WTC11 (cell line): ENCODE measurements around the gene PCGF3.

Experiments used
- CREB1 ChIP-seq: sonication (generic); formaldehyde crosslinking; IDR thresholded peaks from 2 replicates; pipeline ENCODE4 v1.8.0; 2023; ENCODE audit warnings: mild to moderate bottlenecking, missing genetic modification reagents
- CTCF ChIP-seq: fragments of 200-600 bp; IDR thresholded peaks from 2 replicates; pipeline ENCODE4 v1.8.0; 2022; ENCODE audit warnings: antibody characterized with exemption
- FOXK1 ChIP-seq: sonication (generic); formaldehyde crosslinking; IDR thresholded peaks from 2 replicates; pipeline ENCODE4 v1.8.0; 2022; ENCODE audit warnings: mild to moderate bottlenecking, moderate library complexity, missing genetic modification reagents
- GABPB1 ChIP-seq: sonication (generic); formaldehyde crosslinking; IDR thresholded peaks from 2 replicates; pipeline ENCODE4 v1.8.1; 2023; ENCODE audit warnings: mild to moderate bottlenecking, missing genetic modification reagents
- MAX ChIP-seq: sonication (generic); formaldehyde crosslinking; IDR thresholded peaks from 2 replicates; pipeline ENCODE4 v1.8.0; 2022; ENCODE audit warnings: mild to moderate bottlenecking, missing genetic modification reagents
- NR1H2 ChIP-seq: sonication (generic); formaldehyde crosslinking; IDR thresholded peaks from 2 replicates; pipeline ENCODE4 v1.9.0; 2021; ENCODE audit warnings: mild to moderate bottlenecking, moderate library complexity, missing genetic modification reagents
- OVOL2 ChIP-seq: fragments of 250-450 bp; sonication (Bioruptor Pico); IDR thresholded peaks from 2 replicates; pipeline ENCODE4 v1.9.0; 2021; ENCODE audit warnings: mild to moderate bottlenecking, borderline replicate concordance
- RORB ChIP-seq: fragments of 250-450 bp; sonication (Bioruptor Pico); IDR thresholded peaks from 2 replicates; pipeline ENCODE4 v1.9.0; 2021; ENCODE audit warnings: mild to moderate bottlenecking
- SP1 ChIP-seq: sonication (generic); formaldehyde crosslinking; conservative IDR thresholded peaks from 2 replicates; pipeline ENCODE4 v1.8.1; 2022; ENCODE audit warnings: missing genetic modification reagents
- TCF7 ChIP-seq: sonication (generic); formaldehyde crosslinking; IDR thresholded peaks from 2 replicates; pipeline ENCODE4 v1.8.0; 2022; ENCODE audit warnings: mild to moderate bottlenecking, low read depth, missing genetic modification reagents, moderate library complexity
- TP53 ChIP-seq: sonication (generic); formaldehyde crosslinking; IDR thresholded peaks from 2 replicates; pipeline ENCODE4 v1.8.1; 2023; ENCODE audit warnings: mild to moderate bottlenecking, missing genetic modification reagents
- USF2 ChIP-seq: sonication (generic); formaldehyde crosslinking; IDR thresholded peaks from 2 replicates; pipeline ENCODE4 v1.8.1; 2023; ENCODE audit warnings: mild to moderate bottlenecking, missing genetic modification reagents, moderate library complexity
- ZNF232 ChIP-seq: sonication (generic); formaldehyde crosslinking; IDR thresholded peaks from 2 replicates; pipeline ENCODE4 v1.8.0; 2022; ENCODE audit warnings: mild to moderate bottlenecking, missing genetic modification reagents
- TF ChIP-seq, protein P1 (sequence below): sonication (generic); formaldehyde crosslinking; conservative IDR thresholded peaks from 2 replicates; pipeline ENCODE4 v1.8.1; 2023; ENCODE audit warnings: mild to moderate bottlenecking, low read depth, missing genetic modification reagents, moderate library complexity

DNA sequence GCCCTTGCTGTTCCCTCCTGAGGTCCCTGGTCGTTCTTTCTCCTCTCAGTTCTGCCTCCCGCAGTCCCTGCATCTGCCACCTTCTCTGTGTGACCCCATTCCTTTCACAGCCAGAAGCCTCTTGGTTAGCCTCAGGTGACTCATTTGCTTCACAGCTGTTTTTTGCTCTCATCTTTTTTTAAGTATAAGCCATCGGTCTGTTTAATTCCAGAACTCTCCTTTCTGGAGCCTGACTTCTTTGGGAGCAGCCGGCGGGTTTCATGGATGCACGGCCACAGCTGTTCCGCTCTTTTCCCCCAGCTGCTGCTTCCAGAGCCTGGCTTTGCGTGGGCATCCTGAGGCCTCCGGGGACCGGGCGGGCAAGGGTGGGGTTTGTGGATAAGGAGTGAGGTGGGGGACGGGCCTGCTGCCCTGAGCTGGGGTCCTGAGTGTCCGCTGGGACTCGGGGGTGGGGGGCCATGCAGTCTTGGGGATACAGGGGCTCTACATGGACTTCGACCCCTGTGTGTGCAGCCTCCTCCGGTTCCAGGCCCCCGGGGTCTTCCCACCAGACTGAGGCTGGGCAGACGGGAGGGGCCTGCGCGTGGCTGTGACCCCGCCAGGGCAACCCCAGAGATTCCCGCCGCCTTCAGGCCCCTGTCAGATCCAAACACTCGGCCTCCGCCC lies 46.7 kb downstream of the PCGF3 start:
- TF ChIP-seq CTCF (no peak), MAX (CRISPR knock-in tag) (no peak), GABPB1 (CRISPR knock-in tag) (no peak), RORB (CRISPR knock-in tag) (no peak), NR1H2 (CRISPR knock-in tag) (no peak), OVOL2 (CRISPR knock-in tag) (no peak), SP1 (CRISPR knock-in tag) (no peak), FOXK1 (CRISPR knock-in tag) (no peak), TCF7 (CRISPR knock-in tag) (no peak), CREB1 (CRISPR knock-in tag) (no peak), USF2 (CRISPR knock-in tag) (no peak), ZNF232 (CRISPR knock-in tag) (no peak), TP53 (CRISPR knock-in tag) (no peak)
- TF ChIP-seq, protein P1, sequence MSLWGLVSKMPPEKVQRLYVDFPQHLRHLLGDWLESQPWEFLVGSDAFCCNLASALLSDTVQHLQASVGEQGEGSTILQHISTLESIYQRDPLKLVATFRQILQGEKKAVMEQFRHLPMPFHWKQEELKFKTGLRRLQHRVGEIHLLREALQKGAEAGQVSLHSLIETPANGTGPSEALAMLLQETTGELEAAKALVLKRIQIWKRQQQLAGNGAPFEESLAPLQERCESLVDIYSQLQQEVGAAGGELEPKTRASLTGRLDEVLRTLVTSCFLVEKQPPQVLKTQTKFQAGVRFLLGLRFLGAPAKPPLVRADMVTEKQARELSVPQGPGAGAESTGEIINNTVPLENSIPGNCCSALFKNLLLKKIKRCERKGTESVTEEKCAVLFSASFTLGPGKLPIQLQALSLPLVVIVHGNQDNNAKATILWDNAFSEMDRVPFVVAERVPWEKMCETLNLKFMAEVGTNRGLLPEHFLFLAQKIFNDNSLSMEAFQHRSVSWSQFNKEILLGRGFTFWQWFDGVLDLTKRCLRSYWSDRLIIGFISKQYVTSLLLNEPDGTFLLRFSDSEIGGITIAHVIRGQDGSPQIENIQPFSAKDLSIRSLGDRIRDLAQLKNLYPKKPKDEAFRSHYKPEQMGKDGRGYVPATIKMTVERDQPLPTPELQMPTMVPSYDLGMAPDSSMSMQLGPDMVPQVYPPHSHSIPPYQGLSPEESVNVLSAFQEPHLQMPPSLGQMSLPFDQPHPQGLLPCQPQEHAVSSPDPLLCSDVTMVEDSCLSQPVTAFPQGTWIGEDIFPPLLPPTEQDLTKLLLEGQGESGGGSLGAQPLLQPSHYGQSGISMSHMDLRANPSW (CRISPR knock-in tag), result no peak
